OCI-LY7 (cell line): Measurements from ENCODE around the gene RHOA.

Source experiments
- EZH2phosphoT487 ChIP-seq: fragments of 200-600 bp; sonication (generic); IDR thresholded peaks from 2 replicates; pipeline ENCODE4 v1.6.1; 2018; ENCODE audit warnings: low read depth, borderline replicate concordance, mild to moderate bottlenecking, mixed run types, antibody characterized with exemption, low read length, moderate library complexity, mixed read lengths
- TF ChIP-seq, protein P1 (sequence below): fragments of 200-600 bp; sonication (generic); conservative IDR thresholded peaks from 2 replicates; pipeline ENCODE4 v1.5.1; 2014; ENCODE audit warnings: mild to moderate bottlenecking, antibody characterized with exemption, low read length, moderate library complexity, mixed read lengths

DNA sequence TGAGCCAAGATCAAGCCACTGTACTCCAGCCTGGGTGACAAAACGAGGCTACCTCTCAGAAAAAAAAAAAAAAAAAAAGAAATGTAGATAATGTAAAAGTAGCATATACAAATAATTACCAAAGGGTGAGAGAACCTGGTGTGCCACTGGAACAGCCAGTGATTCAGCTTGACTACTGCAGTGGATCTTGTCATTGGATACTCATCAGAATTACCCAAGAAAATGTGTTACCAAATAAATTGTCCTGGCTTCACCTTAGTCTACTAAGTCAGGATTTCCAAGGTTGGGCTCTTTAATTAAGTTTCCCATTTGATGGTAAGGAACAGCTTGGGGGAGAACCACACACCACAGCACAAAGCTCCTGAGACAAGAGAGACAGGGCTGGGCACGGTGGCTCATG is 15.8 kb upstream of the RHOA start:
- TF ChIP-seq, protein P1, sequence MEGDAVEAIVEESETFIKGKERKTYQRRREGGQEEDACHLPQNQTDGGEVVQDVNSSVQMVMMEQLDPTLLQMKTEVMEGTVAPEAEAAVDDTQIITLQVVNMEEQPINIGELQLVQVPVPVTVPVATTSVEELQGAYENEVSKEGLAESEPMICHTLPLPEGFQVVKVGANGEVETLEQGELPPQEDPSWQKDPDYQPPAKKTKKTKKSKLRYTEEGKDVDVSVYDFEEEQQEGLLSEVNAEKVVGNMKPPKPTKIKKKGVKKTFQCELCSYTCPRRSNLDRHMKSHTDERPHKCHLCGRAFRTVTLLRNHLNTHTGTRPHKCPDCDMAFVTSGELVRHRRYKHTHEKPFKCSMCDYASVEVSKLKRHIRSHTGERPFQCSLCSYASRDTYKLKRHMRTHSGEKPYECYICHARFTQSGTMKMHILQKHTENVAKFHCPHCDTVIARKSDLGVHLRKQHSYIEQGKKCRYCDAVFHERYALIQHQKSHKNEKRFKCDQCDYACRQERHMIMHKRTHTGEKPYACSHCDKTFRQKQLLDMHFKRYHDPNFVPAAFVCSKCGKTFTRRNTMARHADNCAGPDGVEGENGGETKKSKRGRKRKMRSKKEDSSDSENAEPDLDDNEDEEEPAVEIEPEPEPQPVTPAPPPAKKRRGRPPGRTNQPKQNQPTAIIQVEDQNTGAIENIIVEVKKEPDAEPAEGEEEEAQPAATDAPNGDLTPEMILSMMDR = no peak
- TF ChIP-seq EZH2phosphoT487 = no peak
